Testis (tissue), 2 donors: Measurements from ENCODE around the gene TRAPPC10.

Experiments
- CTCF ChIP-seq, 3 experiments: fragments of 450-650 bp in 2 of 3; fragments of 200-600 bp in 1 of 3; sonication (generic) in 1 of 3; IDR thresholded peaks; one replicate each; pipeline ENCODE4 v1.5.1; 2016 to 2019; ENCODE audit warnings: antibody characterized with exemption in 3 of 3, mild to moderate bottlenecking in 2 of 3, moderate library complexity in 1 of 3
- POLR2A ChIP-seq: fragments of 450-650 bp; IDR thresholded peaks from one replicate; pipeline ENCODE4 v1.6.1; 2017; ENCODE audit warnings: antibody characterized with exemption, mild to moderate bottlenecking, moderate library complexity

GRCh38 chr21:44066116-44066515 is 54.0 kb downstream of the TRAPPC10 start:
- TF ChIP-seq CTCF (IDR thresholded peaks at IDR 0.05): no peak
- TF ChIP-seq POLR2A: no peak
